T-helper 2 cell treated with Interferon-gamma antibody and Interleukin-4, amounts not matched to agents 100 ng/mL and 5 ng/mL, for 36 hours (primary cell): Measurements from ENCODE around the gene POLR2L. TPM values are rescaled to one million over a fixed set of nuclear protein-coding genes. Genes with fewer than 3 reads are reported as not detected.

ENCODE experiments used
- intact Hi-C: fragments of 100-400 bp; cut with micrococcal nuclease; formaldehyde crosslinking; loops from one replicate; pipeline ENCODE4 v1.15.1; 2023
- total RNA-seq: library from RNA; stranded (reverse); gene quantifications from 2 replicates; pipeline ENCODE4 v1.2.3, GENCODE V29; 2022

POLR2L gene
- total RNA-seq, 1 donor from 2014 or later: 106 TPM

DNA sequence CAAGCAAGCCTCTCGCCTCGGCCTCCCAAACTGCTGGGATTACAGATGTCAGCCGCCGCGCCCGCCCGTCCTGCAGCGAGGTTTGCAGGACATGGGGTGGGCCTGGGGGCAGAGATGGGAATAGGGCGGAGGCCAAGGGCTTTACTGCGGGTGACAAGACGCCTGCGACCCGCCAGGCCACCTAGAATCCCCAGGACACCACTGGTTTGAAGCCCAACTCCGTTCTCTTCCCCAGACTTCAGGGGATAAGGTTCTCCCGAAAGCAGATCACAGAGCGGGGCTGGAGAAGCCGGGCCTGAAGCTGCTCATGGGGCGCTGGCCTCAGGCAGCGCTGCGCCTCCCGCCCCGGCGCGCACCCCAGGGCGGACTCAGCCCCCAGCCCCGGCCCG, 354 bp downstream of the POLR2L start:
- intact Hi-C loops: loop anchor here (2.0 kb wide), 2 partner anchors 21 to 33 kb away; partner anchors contain the start of gene RPLP2

GRCh38 chr11:839875-840617, 2.3 kb downstream of the POLR2L start:
- intact Hi-C loops: no loop called here

GRCh38 chr11:839280-839623, 3.1 kb downstream of the POLR2L start:
- intact Hi-C loops: no loop called here

GRCh38 chr11:838441-839279, 3.7 kb downstream of the POLR2L start:
- intact Hi-C loops: no loop called here

GRCh38 chr11:837990-838307, 4.4 kb downstream of the POLR2L start:
- intact Hi-C loops: no loop called here

GRCh38 chr11:837189-837989, 4.9 kb downstream of the POLR2L start:
- intact Hi-C loops: no loop called here

GRCh38 chr11:836700-837099, 5.6 kb downstream of the POLR2L start:
- intact Hi-C loops: no loop called here

- intact Hi-C loops: no loop called here
Measured at GRCh38 chr11:836274-836673, 6.1 kb downstream of the POLR2L start.

DNA sequence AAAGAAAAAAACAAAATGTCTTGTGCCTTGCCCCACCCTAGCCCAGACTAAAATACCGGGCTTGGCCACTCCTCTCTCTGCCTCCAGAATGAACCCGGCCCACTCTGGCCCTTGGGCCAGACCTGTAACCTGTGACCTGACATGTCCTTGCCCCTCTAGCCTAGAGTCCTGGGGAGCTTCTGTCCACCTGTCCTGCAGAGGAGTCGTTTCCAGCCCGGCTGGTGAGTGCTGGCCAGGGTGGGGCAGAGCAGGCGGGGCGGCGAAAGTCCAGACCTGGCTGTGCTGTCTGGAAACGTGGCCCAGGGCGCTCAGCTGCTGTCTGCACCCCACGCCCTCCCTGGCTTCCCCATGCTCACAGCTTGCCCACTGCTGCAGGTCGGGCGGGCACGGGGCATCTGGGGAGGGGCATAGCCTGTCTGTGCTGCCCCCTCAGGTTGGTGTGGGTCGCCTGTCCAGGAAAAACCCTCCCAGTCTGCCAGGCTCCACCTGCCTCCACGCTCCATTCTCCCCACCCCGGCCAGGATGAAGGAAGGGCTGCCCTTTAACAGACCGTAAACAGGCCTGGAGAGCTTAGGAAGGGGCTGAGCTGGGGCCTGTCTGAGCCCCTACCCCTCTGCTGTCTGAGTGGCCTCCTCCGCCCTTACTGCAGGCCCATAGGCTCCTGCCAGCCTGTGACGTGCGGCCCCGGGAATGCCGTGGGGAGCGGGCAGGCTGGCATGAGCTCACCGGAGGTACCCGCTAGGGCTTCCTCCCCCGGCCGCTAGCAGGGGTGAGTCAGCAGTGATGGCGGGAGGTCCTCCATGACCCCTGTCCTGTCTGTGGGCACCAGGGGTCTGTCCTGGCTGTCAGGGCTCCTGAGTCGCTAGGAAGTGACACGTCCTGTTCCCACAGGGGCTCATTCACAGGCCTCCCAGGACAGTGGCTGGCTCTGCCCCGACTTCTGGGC, 7.7 kb downstream of the POLR2L start:
- intact Hi-C loops: no loop called here

GRCh38 chr11:833849-834311, 8.4 kb downstream of the POLR2L start:
- intact Hi-C loops: no loop called here

DNA sequence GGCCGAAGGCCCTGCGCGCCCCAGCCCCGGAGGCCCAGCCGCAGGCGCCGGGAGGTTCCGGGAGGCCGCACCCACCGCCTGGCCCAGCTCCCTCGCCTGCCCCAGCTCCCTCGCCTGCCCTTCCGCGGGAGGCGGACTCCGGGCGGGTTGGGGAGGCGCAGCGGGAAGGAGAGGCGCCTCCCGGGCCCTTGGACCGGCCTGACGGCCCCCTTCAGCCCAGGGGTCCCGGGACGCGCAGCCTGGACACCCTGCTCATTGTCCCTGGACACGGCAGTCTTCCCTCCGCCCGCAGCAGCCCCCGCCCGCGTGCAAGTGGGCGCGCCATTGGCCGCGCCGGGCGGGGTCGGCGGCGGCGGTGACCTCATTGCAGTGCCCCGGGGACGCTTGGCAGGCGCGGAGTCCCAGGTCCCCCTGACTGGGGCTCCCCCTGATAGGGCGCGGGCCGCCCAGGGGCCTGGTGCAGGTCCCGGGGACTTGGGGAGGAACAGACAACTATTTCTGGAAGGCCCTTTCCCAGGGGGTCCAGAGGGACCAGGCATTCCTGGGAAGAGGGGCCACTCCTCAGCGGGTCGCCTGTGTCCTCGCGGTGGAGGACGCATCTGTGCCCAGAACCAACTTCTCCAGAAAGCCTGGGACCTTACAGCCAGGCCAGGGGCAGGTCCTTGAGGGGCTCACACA, 9.1 kb downstream of the POLR2L start:
- intact Hi-C loops: no loop called here

GRCh38 chr11:832529-833113, 9.7 kb downstream of the POLR2L start, which contains the start of gene CD151:
Gene CD151 (plus strand): TSS chr11:832952. CDS start chr11:836070, 3,118 bp downstream.
- intact Hi-C loops: no loop called here

DNA sequence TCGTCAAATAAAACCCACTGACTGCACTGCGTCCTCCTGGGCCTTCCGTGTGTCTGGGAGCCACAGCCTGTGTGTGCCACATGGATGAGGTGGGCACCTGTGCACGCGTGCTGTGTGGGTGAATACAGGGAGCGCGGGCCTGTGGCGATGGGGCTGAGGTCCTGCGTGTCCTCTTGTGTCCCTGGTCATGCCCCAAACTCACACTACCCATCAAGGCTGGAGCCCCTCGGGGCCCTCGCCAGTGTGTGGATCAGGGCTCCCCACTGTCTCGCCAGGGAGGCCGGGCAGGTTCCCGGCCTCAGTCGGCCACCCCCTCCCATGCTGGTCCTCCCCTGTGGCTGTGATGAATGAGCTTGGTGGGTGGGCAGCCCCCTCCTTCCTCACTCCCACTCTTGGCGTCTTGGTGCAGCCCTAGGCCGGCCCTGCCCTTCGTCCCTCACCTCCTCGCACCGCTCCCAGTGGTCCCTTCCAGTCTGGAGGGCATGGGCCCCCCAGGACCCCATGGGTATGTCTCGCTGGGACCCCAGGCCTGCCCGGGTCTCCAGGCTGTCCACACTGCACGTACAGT, 10.3 kb downstream of the POLR2L start:
- intact Hi-C loops: no loop called here

DNA sequence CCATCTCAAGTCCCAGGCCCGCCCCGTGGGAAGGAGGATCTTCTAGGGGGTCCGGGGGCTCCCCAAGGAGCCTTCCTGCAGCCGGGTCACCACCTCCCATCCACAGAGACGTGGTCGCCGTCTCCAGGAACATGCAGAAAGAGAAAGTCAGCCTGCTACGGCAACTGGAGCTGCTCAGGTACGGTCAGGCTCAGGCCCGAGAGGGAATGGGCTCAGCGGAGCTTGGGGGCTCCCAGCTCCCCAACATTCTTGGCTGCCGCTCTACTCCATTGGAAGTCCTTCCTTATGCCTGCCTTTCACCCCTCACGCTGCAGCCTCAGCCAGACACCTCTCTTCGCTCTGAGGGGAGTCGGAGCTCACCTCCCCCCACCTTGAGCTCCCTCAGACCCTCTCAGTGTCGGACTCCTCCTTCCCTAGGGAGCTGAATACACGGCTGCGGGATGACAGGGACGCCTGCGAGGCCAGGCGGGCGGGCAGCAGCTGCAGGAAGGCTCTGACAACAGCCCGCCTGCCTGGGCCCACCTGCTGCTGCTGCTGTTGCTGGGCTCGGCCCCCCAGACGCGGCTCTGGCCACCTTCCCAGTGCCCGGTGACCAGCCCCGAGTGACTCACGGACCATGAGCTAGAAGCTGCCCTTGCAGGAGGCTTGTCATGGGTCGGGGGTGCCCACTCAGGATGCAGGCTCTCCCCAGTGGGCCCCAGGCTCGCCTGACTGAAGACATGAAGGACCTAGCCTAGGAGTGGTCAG, 11.0 kb downstream of the POLR2L start:
- intact Hi-C loops: no loop called here

- intact Hi-C loops: loop anchor here (1.0 kb wide), 1 partner anchor 11 kb away; no protein-coding TSS in a partner anchor
Measured at GRCh38 chr11:830295-831117, 11.8 kb downstream of the POLR2L start.

DNA sequence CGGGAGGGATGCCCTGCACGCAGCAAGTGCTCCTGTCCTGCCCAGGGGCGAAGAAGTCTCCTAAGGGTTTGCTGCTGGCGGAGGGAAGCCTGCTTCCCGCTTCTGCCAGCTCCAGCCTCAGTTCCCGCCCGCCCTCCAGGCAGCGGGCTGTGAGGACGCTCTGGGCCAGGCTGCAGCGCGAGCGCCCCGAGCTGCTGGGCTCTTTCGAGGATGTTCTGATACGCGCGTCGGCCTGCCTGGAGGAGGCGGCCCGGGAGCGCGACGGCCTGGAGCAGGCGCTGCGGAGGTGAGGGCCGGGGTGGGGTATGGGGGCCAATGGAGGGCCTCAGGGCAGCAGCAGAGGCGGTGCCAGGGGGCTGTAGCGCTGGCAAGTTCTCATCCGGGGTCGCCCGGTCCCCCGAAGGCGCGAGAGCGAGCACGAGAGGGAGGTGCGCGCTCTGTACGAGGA, 12.5 kb downstream of the POLR2L start:
- intact Hi-C loops: loop anchor here (1.0 kb wide), 1 partner anchor 11 kb away; no protein-coding TSS in a partner anchor

GRCh38 chr11:829176-829846, 13.0 kb downstream of the POLR2L start:
- intact Hi-C loops: no loop called here
